Measurements from ENCODE around the gene ZNF708.
"Not testable (repeated sequence)": the region's sequence is repeated elsewhere in the genome, so short reads cannot be mapped to it uniquely, and the experiment has no call there.

Gene ZNF708

GRCh38 chr19:21328885-21329605 lies at the start of gene ZNF708:
Gene ZNF708 (minus strand): TSS chr19:21329410. CDS start chr19:21329212, 198 bp downstream.
- DNase-seq, result peak; percentile 68

GRCh38 chr19:21362291-21362690 lies 33.1 kb upstream of the ZNF708 start:
- no peak for DNase-seq

DNA sequence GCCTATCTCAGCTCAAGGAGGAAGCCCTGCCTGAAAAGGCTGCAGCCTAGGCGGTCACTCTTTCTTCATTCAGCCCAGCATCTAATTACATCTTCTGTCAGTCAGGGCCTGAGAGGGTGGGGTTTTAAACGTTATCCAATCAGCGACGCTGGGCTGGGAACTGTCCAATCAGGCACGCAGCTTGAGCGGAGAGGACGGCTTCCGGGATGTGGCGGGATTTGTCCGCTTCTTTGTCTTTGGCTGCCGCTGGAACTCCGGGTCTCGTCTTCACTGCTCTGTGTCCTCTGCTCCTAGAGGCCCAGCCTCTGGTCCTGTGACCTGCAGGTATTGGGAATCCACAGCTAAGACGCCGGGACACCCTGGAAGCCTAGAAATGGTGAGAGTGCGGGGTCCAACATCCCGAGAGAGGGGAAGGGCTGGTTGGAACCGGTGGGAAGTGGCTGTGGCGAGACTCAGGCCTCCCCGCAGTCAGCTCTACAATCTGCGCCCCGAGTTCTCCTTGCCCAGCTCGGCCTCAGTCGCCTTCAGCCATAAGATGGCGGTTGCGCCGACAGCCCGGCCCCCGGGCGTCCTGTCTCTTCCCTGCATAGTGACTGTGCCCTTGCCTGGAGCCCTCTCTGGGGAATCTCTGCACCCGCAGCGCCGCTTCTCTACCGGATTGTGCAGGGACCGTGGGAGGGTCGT lies 29.7 kb upstream of the ZNF708 start, which contains the start of gene ZNF738:
TSS of gene ZNF738 (plus strand) at position 233 of the 684 bp plus-strand sequence. CDS start at position 374, 141 bp downstream.
- peak; percentile 35 for DNase-seq

DNA sequence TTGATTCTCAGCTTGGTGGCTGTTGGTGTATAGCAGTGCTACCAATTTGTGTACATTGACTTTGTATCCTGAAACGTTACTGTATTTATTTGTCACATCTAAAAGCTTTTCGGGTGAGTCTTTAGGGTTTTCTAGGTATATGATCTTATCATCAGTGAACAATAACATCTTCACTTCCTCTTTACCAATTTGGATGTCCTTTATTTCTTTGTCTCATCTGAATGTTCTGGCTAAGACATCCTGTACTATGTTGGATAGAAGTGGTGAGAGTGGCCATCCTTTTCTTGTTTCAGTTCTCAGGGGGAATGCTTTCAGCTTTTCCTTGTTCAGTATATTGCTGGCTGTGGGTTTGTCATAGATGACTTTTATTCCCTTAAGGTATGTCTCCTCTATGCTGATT lies 23.6 kb upstream of the ZNF708 start:
- DNase-seq, result no peak

DNA sequence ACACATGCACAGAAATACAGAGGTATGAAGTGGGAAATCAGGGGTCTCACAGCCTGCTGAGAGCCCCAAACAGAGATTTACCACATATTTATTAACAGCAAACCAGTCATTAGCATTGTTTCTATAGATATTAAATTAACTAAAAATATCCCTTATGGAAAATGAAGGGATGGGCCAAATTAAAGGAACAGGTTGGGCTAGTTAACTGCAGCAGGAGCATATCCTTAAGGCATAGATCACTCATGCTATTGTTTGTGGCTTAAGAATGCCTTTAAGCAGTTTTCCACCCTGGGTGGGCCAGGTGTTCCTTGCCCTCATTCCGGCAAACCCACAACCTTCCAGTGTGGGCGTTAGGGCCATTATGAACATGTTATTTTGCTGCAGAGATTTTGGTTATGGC lies 15.6 kb upstream of the ZNF708 start:
- not testable (repeated sequence) for DNase-seq

GRCh38 chr19:21335721-21336120 lies 6.5 kb upstream of the ZNF708 start:
- DNase-seq, result no peak

GRCh38 chr19:21328406-21328805 lies 804 bp downstream of the ZNF708 start:
- DNase-seq, result no peak

DNA sequence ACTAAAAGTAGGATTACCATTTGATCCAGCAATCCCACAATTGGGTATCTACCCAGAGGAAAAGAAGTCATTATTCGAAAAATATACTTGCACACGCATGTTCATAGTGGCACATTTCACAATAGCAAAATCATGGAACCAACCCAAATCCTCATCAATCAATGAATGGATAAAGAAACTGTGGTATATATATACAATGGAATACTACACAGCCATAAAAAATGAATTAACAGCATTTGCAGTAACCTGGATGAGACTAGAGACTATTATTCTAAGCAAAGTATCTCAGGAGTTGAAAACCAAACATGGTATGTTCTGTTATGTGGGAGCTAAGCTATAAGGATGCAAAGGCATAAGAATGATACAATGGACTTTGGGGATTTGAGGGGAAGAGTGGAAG lies 3.0 kb downstream of the ZNF708 start:
- no peak for DNase-seq

DNA sequence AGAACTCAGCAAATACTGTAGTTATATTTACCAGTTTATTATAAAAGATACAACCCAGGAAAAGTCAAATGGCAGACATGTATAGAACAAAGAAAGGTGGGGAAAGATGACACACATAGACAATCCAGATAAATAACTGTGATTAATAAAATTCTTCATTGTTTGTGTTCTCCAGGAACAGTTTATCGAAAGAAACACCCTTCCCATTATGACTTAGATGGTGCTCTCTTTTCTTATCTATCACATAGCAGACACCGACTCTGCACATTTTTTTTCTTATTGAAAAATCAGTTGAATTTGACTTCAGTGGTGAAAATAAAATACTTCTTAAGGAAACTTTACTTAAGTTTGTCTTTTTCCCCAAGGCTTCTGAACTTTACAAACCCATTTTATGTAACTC lies 6.2 kb downstream of the ZNF708 start:
- DNase-seq, result no peak

- no peak for DNase-seq
Observed at GRCh38 chr19:21322528-21322927, 6.7 kb downstream of the ZNF708 start.

- no peak for DNase-seq
Observed at GRCh38 chr19:21321996-21322395, 7.2 kb downstream of the ZNF708 start.

DNA sequence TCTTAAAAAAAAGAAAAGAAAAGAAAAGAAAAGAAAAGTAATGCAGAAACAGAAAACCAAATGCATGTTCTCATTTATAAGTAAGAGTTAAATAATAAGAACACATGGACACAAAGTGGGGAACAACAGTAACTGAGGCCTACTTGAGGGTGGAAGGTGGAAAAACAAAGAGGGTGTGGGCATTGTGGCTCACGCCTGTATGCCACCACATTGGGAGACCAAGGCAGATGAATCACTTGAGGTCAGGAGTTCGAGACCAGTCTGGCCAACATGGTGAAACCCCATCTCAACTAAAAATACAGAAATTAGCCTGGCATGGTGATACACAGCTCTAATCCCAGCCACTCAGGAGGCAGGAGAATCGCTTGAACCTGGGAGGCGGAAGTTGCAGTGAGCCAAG lies 8.1 kb downstream of the ZNF708 start:
- no peak for DNase-seq

DNA sequence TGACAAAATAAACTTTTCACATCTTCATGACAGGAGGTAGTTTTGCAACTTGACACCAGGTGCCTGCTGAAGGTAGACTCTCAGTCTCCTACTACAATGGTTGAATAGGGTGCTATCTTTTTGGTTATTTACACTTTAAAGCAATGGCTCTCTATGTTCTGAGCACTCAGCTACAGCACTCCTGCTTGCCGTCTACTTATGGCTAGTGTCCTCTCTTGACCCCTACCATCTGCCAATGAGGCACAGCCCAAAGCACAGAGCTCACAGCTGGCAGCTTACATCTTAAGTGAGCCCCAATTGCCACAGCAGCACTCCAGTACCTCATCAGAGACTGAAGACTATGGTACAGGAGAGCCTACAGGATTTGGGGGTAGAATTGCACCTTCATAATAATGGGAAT lies 11.4 kb downstream of the ZNF708 start:
- DNase-seq, result no peak

GRCh38 chr19:21314676-21315075 lies 14.5 kb downstream of the ZNF708 start:
- DNase-seq, result no peak

DNA sequence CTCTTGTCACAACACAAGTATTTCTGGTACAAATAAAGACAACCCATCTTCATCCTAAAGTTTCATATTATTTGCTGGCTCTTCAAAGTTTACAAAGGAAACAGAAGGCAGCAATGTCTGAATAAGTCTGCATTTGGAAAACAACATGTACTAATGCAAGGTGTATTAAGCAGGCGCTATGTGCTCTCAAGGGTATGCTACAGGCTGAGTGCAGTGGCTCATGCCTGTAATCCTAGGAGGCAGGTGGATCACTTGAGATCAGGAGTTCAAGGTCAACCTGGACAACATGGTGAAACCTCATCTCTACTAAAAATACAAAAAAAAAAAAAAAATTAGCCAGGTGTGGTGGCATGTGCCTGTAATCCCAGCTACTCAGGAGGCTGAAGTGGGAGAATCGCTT lies 16.4 kb downstream of the ZNF708 start:
- not testable (repeated sequence) for DNase-seq

GRCh38 chr19:21308773-21309172 lies 20.4 kb downstream of the ZNF708 start:
- no peak for DNase-seq

- not testable (repeated sequence) for DNase-seq
Observed at GRCh38 chr19:21306881-21307479, 22.2 kb downstream of the ZNF708 start.

- not testable (repeated sequence) for DNase-seq
Observed at GRCh38 chr19:21293768-21294167, 35.4 kb downstream of the ZNF708 start.

- no peak for DNase-seq
Observed at GRCh38 chr19:21269813-21270212, 59.4 kb downstream of the ZNF708 start.

- no peak for DNase-seq
Observed at GRCh38 chr19:21264891-21265290, 64.3 kb downstream of the ZNF708 start.

DNA sequence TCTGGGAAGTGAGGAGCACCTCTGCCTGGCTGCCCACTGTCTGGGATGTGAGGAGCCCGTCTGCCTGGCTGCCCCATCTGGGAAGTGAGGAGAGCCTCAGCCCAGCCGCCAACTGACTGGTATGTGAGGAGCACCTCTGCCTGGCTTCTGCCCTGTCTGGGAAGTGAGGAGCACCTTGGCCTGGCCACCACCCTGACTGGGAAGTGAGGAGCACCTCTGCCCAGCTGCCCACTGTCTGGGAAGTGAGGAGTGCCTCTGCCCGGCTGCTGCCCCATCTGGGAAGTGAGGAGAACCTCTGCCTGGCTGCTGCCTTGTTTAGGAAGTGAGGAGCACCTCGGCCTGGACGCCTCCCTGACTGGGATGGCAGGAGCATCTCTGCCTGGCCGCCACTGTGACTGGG lies 64.8 kb downstream of the ZNF708 start:
- DNase-seq, result no peak

GRCh38 chr19:21260848-21261381 lies 68.3 kb downstream of the ZNF708 start:
- not testable (repeated sequence) for DNase-seq

DNA sequence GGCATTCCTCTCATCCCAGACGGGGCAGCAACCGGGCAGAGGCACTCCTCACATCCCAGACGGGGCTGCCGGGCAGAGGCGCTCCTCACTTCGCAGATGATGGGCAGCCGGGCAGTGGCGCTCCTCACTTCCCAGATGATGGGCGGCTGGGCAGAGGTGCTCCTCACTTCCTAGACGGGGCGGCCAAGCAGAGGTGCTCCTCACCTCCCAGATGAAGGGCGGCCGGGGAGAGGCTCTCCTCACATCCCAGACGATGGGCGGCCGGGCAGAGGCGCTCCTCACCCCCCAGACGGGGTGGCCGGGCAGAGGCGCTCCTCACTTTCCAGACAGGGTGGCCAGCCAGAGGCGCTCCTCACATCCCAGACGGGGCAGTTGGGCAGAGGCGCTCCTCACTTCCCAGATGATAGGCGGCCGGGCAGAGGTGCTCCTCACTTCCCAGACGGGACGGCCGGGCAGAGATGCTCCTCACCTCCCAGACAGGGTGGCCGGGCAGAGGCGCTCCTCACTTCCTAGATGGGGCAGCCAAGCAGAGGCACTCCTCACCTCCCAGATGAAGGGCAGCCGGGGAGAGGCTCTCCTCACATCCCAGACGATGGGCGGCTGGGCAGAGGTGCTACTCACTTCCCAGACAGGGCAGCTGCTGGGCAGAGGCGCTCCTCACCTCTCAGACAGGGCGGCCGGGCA lies 68.9 kb downstream of the ZNF708 start:
- no peak for DNase-seq
